NCI-H774 (cell line): Measurements from ENCODE around the gene SRGAP2.
"Not testable (repeated sequence)": the region's sequence is repeated elsewhere in the genome, so short reads cannot be mapped to it uniquely, and the experiment has no call there.

Source experiments
- DNase-seq: peaks from one replicate; lab custom pipeline; 2025; lab: John Stamatoyannopoulos, UW

SRGAP2 gene

GRCh38 chr1:206205569-206205968 lies 2.2 kb downstream of the SRGAP2 start:
- not testable (repeated sequence) for DNase-seq

- not testable (repeated sequence) for DNase-seq
Observed at GRCh38 chr1:206210802-206211201, 7.5 kb downstream of the SRGAP2 start.

GRCh38 chr1:206215600-206216392 lies 12.5 kb downstream of the SRGAP2 start:
- DNase-seq, result not testable (repeated sequence)

- not testable (repeated sequence) for DNase-seq
Observed at GRCh38 chr1:206218285-206218684, 14.9 kb downstream of the SRGAP2 start.

GRCh38 chr1:206218765-206219164 lies 15.4 kb downstream of the SRGAP2 start:
- not testable (repeated sequence) for DNase-seq

GRCh38 chr1:206219514-206220331 lies 16.4 kb downstream of the SRGAP2 start:
- not testable (repeated sequence) for DNase-seq

GRCh38 chr1:206220332-206221000 lies 17.1 kb downstream of the SRGAP2 start:
- not testable (repeated sequence) for DNase-seq

GRCh38 chr1:206221585-206221984 lies 18.2 kb downstream of the SRGAP2 start:
- not testable (repeated sequence) for DNase-seq

- DNase-seq, result not testable (repeated sequence)
Observed at GRCh38 chr1:206224190-206224776, 20.9 kb downstream of the SRGAP2 start.

GRCh38 chr1:206225386-206225785 lies 22.0 kb downstream of the SRGAP2 start:
- DNase-seq, result not testable (repeated sequence)

GRCh38 chr1:206226886-206227285 lies 23.5 kb downstream of the SRGAP2 start:
- not testable (repeated sequence) for DNase-seq

- not testable (repeated sequence) for DNase-seq
Observed at GRCh38 chr1:206229286-206229685, 25.9 kb downstream of the SRGAP2 start.

GRCh38 chr1:206231989-206232388 lies 28.6 kb downstream of the SRGAP2 start:
- not testable (repeated sequence) for DNase-seq

GRCh38 chr1:206232970-206233645 lies 29.8 kb downstream of the SRGAP2 start:
- not testable (repeated sequence) for DNase-seq

GRCh38 chr1:206234189-206234916 lies 31.0 kb downstream of the SRGAP2 start:
- not testable (repeated sequence) for DNase-seq

GRCh38 chr1:206235190-206235589 lies 31.8 kb downstream of the SRGAP2 start:
- not testable (repeated sequence) for DNase-seq

- DNase-seq, result not testable (repeated sequence)
Observed at GRCh38 chr1:206240288-206240687, 36.9 kb downstream of the SRGAP2 start.

GRCh38 chr1:206243335-206243734 lies 40.0 kb downstream of the SRGAP2 start:
- DNase-seq, result not testable (repeated sequence)

- not testable (repeated sequence) for DNase-seq
Observed at GRCh38 chr1:206245479-206245878, 42.1 kb downstream of the SRGAP2 start.

- not testable (repeated sequence) for DNase-seq
Observed at GRCh38 chr1:206246129-206246886, 43.0 kb downstream of the SRGAP2 start.
